Ishikawa (cell line): ENCODE data around the gene STK32C.

Experiments used
- CEBPB ChIP-seq: IDR thresholded peaks from 2 replicates; pipeline ENCODE4 v1.6.1; 2012
- CREB1 ChIP-seq: IDR thresholded peaks from 2 replicates; pipeline ENCODE4 v1.6.1; 2012; ENCODE audit warnings: low read depth
- EGR1 ChIP-seq: IDR thresholded peaks from 2 replicates; pipeline ENCODE4 v1.6.1; 2012
- EP300 ChIP-seq: IDR thresholded peaks from 2 replicates; pipeline ENCODE4 v1.6.1; 2012; ENCODE audit warnings: borderline replicate concordance
- FOXM1 ChIP-seq: IDR thresholded peaks from 2 replicates; pipeline ENCODE4 v1.6.1; 2012; ENCODE audit warnings: low read depth, borderline replicate concordance
- MAX ChIP-seq: IDR thresholded peaks from 2 replicates; pipeline ENCODE4 v1.6.1; 2012
- NFIC ChIP-seq: IDR thresholded peaks from 2 replicates; pipeline ENCODE4 v1.6.1; 2012
- RAD21 ChIP-seq: IDR thresholded peaks from 2 replicates; pipeline ENCODE4 v1.6.1; 2012; ENCODE audit warnings: low read depth
- TAF1 ChIP-seq: IDR thresholded peaks from 2 replicates; pipeline ENCODE4 v1.6.1; 2012; ENCODE audit warnings: low read depth, mild to moderate bottlenecking
- TCF12 ChIP-seq: IDR thresholded peaks from 2 replicates; pipeline ENCODE4 v1.6.1; 2012; ENCODE audit warnings: low read depth
- TEAD4 ChIP-seq: IDR thresholded peaks from 2 replicates; pipeline ENCODE4 v1.6.1; 2012
- YY1 ChIP-seq: IDR thresholded peaks from 2 replicates; pipeline ENCODE4 v1.6.1; 2012; ENCODE audit warnings: low read depth
- ZBTB7A ChIP-seq: IDR thresholded peaks from 2 replicates; pipeline ENCODE4 v1.6.1; 2012; ENCODE audit warnings: low read depth
- TF ChIP-seq, protein P1 (sequence below): IDR thresholded peaks from 2 replicates; pipeline ENCODE4 v1.6.1; 2012
- TF ChIP-seq, protein P2 (sequence below): IDR thresholded peaks from 2 replicates; pipeline ENCODE4 v1.6.1; 2012; ENCODE audit warnings: low read depth, mild to moderate bottlenecking

STK32C gene

GRCh38 chr10:132305654-132306342 lies 2.0 kb downstream of the STK32C start:
- TF ChIP-seq, protein P1, sequence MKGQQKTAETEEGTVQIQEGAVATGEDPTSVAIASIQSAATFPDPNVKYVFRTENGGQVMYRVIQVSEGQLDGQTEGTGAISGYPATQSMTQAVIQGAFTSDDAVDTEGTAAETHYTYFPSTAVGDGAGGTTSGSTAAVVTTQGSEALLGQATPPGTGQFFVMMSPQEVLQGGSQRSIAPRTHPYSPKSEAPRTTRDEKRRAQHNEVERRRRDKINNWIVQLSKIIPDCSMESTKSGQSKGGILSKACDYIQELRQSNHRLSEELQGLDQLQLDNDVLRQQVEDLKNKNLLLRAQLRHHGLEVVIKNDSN: no peak
- TF ChIP-seq CREB1 (no peak), EGR1 (no peak), EP300 (no peak), NFIC (no peak)
- TF ChIP-seq, protein P2, sequence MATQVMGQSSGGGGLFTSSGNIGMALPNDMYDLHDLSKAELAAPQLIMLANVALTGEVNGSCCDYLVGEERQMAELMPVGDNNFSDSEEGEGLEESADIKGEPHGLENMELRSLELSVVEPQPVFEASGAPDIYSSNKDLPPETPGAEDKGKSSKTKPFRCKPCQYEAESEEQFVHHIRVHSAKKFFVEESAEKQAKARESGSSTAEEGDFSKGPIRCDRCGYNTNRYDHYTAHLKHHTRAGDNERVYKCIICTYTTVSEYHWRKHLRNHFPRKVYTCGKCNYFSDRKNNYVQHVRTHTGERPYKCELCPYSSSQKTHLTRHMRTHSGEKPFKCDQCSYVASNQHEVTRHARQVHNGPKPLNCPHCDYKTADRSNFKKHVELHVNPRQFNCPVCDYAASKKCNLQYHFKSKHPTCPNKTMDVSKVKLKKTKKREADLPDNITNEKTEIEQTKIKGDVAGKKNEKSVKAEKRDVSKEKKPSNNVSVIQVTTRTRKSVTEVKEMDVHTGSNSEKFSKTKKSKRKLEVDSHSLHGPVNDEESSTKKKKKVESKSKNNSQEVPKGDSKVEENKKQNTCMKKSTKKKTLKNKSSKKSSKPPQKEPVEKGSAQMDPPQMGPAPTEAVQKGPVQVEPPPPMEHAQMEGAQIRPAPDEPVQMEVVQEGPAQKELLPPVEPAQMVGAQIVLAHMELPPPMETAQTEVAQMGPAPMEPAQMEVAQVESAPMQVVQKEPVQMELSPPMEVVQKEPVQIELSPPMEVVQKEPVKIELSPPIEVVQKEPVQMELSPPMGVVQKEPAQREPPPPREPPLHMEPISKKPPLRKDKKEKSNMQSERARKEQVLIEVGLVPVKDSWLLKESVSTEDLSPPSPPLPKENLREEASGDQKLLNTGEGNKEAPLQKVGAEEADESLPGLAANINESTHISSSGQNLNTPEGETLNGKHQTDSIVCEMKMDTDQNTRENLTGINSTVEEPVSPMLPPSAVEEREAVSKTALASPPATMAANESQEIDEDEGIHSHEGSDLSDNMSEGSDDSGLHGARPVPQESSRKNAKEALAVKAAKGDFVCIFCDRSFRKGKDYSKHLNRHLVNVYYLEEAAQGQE: no peak

DNA sequence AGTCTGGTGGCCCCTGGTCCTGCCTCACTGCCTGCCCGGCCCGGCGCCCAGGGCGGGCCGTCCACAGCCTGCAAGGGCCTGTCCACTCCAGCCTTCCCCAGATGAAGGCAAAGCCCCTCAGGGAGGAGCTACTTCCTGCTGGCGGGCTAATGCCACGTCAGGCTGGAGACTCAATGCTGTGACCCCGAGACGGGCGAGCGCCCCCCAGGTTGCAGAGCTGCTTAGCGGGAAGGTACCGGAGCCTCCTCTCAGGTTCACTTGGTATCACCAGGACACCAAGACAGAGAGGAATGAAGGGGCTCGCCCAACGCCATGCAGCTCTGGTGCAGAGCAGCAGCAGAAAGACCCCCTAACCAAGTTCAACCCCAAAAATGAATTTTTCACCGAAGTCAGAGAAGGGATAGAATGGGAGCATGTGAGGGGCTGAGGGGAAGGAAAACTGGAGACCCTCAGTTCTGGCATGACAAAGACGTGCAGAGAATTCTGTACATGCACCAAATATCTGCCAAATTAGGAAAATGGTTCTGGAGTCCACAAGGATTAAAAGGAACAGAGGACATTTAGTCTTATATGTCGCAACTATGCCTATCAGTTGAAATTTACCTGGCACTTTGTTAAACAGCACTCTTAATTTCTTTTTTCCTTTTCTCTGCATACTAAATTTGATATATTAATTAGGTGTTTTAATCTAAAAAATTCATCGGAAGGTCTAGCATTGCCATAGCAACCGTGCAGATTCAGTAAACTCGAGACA lies 2.8 kb downstream of the STK32C start:
- no peak for TF ChIP-seq MAX

GRCh38 chr10:132303361-132304115 lies 4.2 kb downstream of the STK32C start:
- TF ChIP-seq TAF1: no peak

- TF ChIP-seq CREB1 (no peak), CEBPB (no peak), TAF1 (0 out of 2 replicates have a peak, but pooled peaks have one; percentile 31), NFIC (no peak), RAD21 (no peak)
Measured at GRCh38 chr10:132302421-132303310, 5.1 kb downstream of the STK32C start.

DNA sequence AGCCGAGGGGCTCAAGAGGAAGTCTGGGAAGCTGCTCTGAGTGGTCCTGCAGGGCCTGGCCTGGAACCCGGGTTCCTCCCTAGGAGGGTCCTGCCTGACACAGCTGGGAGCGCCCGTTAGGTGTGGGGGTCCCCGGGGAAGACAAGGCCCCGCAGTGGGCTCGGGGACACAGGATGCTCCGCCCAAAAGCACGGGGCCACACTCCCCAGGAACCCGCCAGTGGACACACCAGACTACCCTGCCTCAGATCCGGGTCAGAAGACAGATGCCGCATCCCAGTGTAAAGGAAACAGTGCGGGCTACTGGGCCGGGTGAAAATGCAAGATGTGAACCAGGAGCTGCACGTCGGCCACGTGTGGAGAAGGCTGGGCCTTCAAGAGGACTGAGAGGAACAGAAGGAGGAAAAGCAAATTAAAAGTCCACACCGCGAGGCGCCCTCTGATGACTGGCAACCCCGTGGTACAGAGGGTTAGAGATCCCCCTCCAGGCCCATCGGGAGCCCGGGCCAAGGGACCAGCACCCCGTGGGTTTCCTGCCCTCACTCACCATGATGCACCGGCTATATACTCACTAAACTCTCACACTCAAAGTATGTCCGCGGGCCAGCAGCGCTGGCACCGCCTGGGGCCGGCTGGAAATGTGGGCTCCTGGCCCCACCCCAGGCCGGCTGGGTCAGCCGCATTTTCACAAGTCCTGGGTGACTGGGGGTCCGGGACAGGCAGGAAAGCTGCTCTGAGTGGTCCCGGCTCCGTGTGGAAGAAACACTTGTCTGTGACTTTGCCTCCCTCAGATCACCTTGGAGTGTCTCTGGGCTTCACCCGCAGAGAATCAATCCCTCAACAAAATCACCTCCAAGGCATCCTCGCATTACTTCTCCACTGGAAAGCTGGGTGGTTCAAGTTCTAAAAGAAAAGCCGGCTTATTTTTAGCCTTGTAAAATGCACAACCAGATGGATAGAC lies 6.1 kb downstream of the STK32C start:
- TF ChIP-seq TCF12: no peak
- no peak for TF ChIP-seq ZBTB7A
- TF ChIP-seq TAF1: no peak
- TF ChIP-seq, protein P2: no peak
- no peak for TF ChIP-seq CREB1
- TF ChIP-seq YY1: no peak
- no peak for TF ChIP-seq FOXM1
- TF ChIP-seq MAX: no peak

DNA sequence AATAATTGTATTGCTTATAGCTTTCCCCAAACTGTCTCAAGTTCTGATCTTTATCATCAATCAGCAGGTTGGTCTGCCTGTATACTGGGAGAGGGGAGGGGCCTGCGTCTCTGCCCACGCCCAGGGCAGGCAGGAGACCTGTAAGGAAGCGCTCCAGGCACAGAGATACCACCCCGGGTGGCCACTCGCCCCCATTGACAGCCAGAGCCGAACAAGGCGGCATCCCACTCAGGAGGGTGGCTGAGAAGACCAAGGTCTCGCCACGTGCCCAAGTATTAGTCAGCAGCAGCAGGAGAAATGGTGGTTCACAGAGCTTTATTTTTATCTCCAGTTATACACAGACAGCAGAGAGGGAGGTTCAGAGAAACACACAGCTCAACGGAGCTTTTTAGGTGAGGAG lies 7.2 kb downstream of the STK32C start:
- TF ChIP-seq MAX (no peak), TEAD4 (no peak), TCF12 (no peak), NFIC (no peak), TAF1 (no peak), ZBTB7A (no peak), EP300 (no peak), YY1 (no peak), EGR1 (no peak), FOXM1 (no peak), RAD21 (no peak), CREB1 (no peak), CEBPB (no peak)
- TF ChIP-seq, protein P2: no peak
- TF ChIP-seq, protein P1: no peak
